ENCODE results near the gene TDRD12. TPM values are rescaled to one million over a fixed set of nuclear protein-coding genes. Genes with fewer than 3 reads are reported as not detected.
"Not testable (repeated sequence)": the region's sequence is repeated elsewhere in the genome, so short reads cannot be mapped to it uniquely, and the experiment has no call there.

TDRD12 gene
- polyA plus RNA-seq, 3 donors, result 0.88 to 4.0 (median 1.7) TPM

- no peak for DNase-seq (ENCODE audit: extremely low read depth in 1 of 11, low read depth in 9 of 11, low spot score in 4 of 11)
Measured at GRCh38 chr19:32735936-32736335, 16.4 kb downstream of the TDRD12 start.

- no peak for DNase-seq (ENCODE audit: extremely low read depth in 1 of 11, low read depth in 9 of 11, low spot score in 4 of 11)
Measured at GRCh38 chr19:32743021-32743420, 23.5 kb downstream of the TDRD12 start.

- DNase-seq (ENCODE audit: extremely low read depth in 1 of 11, low read depth in 9 of 11, low spot score in 4 of 11), result no peak
Measured at GRCh38 chr19:32743447-32743846, 23.9 kb downstream of the TDRD12 start.

GRCh38 chr19:32744555-32745325, 25.2 kb downstream of the TDRD12 start:
- no peak for DNase-seq (ENCODE audit: extremely low read depth in 1 of 11, low read depth in 9 of 11, low spot score in 4 of 11)

GRCh38 chr19:32745594-32746251, 26.2 kb downstream of the TDRD12 start:
- DNase-seq (ENCODE audit: extremely low read depth in 1 of 11, low read depth in 9 of 11, low spot score in 4 of 11), result not testable (repeated sequence)

GRCh38 chr19:32746631-32747196, 27.1 kb downstream of the TDRD12 start:
- not testable (repeated sequence) for DNase-seq (ENCODE audit: extremely low read depth in 1 of 11, low read depth in 9 of 11, low spot score in 4 of 11)

GRCh38 chr19:32748497-32748896, 28.9 kb downstream of the TDRD12 start:
- no peak for DNase-seq (ENCODE audit: extremely low read depth in 1 of 11, low read depth in 9 of 11, low spot score in 4 of 11)

GRCh38 chr19:32748948-32749347, 29.4 kb downstream of the TDRD12 start:
- no peak for DNase-seq (ENCODE audit: extremely low read depth in 1 of 11, low read depth in 9 of 11, low spot score in 4 of 11)

- no peak for DNase-seq (ENCODE audit: extremely low read depth in 1 of 11, low read depth in 9 of 11, low spot score in 4 of 11)
Measured at GRCh38 chr19:32749361-32749760, 29.8 kb downstream of the TDRD12 start.

- no peak for DNase-seq (ENCODE audit: extremely low read depth in 1 of 11, low read depth in 9 of 11, low spot score in 4 of 11)
Measured at GRCh38 chr19:32750441-32751055, 31.0 kb downstream of the TDRD12 start.

GRCh38 chr19:32751066-32751465, 31.5 kb downstream of the TDRD12 start:
- no peak for DNase-seq (ENCODE audit: extremely low read depth in 1 of 11, low read depth in 9 of 11, low spot score in 4 of 11)

- no peak for DNase-seq (ENCODE audit: extremely low read depth in 1 of 11, low read depth in 9 of 11, low spot score in 4 of 11)
Measured at GRCh38 chr19:32757189-32757588, 37.6 kb downstream of the TDRD12 start.

- DNase-seq (ENCODE audit: extremely low read depth in 1 of 11, low read depth in 9 of 11, low spot score in 4 of 11), result not testable (repeated sequence)
Measured at GRCh38 chr19:32765365-32765764, 45.8 kb downstream of the TDRD12 start.

- DNase-seq (ENCODE audit: extremely low read depth in 1 of 11, low read depth in 9 of 11, low spot score in 4 of 11), result no peak
Measured at GRCh38 chr19:32767951-32768679, 48.5 kb downstream of the TDRD12 start.

GRCh38 chr19:32771596-32771995, 52.0 kb downstream of the TDRD12 start:
- DNase-seq (ENCODE audit: extremely low read depth in 1 of 11, low read depth in 9 of 11, low spot score in 4 of 11), result no peak

- no peak for DNase-seq (ENCODE audit: extremely low read depth in 1 of 11, low read depth in 9 of 11, low spot score in 4 of 11)
Measured at GRCh38 chr19:32773126-32773525, 53.6 kb downstream of the TDRD12 start.

GRCh38 chr19:32779082-32779481, 59.5 kb downstream of the TDRD12 start:
- DNase-seq (ENCODE audit: extremely low read depth in 1 of 11, low read depth in 9 of 11, low spot score in 4 of 11), result no peak

- DNase-seq (ENCODE audit: extremely low read depth in 1 of 11, low read depth in 9 of 11, low spot score in 4 of 11), result no peak
Measured at GRCh38 chr19:32781280-32781679, 61.7 kb downstream of the TDRD12 start.

- not testable (repeated sequence) for DNase-seq (ENCODE audit: extremely low read depth in 1 of 11, low read depth in 9 of 11, low spot score in 4 of 11)
Measured at GRCh38 chr19:32782089-32782488, 62.5 kb downstream of the TDRD12 start.
